PFSK-1 (cell line): ENCODE results near the gene ADAP1.

ENCODE experiments used
- POLR2AphosphoS5 ChIP-seq: IDR thresholded peaks from 2 replicates; pipeline ENCODE4 v1.6.1; 2012; ENCODE audit warnings: low read depth, mild to moderate bottlenecking, control low read depth, low read length, moderate library complexity
- SIN3A ChIP-seq: IDR thresholded peaks from 2 replicates; pipeline ENCODE4 v1.6.1; 2012; ENCODE audit warnings: mild to moderate bottlenecking, low read length, moderate library complexity, borderline replicate concordance; ENCODE audit not compliant: insufficient read depth
- TAF1 ChIP-seq: IDR thresholded peaks from 2 replicates; pipeline ENCODE4 v1.6.1; 2012; ENCODE audit warnings: low read length, control low read depth, borderline replicate concordance; ENCODE audit not compliant: insufficient read depth
- TF ChIP-seq, protein P1 (sequence below), 2 experiments: IDR thresholded peaks; 2 replicates each; pipeline versions ENCODE4 v1.6.1 to v1.8.0; 2011 to 2012; ENCODE audit warnings: low read depth in 2 of 2, low read length in 2 of 2, control low read depth in 1 of 2, inconsistent platforms in 1 of 2, mild to moderate bottlenecking in 1 of 2, moderate library complexity in 1 of 2; ENCODE audit not compliant: insufficient read depth in 1 of 2

DNA sequence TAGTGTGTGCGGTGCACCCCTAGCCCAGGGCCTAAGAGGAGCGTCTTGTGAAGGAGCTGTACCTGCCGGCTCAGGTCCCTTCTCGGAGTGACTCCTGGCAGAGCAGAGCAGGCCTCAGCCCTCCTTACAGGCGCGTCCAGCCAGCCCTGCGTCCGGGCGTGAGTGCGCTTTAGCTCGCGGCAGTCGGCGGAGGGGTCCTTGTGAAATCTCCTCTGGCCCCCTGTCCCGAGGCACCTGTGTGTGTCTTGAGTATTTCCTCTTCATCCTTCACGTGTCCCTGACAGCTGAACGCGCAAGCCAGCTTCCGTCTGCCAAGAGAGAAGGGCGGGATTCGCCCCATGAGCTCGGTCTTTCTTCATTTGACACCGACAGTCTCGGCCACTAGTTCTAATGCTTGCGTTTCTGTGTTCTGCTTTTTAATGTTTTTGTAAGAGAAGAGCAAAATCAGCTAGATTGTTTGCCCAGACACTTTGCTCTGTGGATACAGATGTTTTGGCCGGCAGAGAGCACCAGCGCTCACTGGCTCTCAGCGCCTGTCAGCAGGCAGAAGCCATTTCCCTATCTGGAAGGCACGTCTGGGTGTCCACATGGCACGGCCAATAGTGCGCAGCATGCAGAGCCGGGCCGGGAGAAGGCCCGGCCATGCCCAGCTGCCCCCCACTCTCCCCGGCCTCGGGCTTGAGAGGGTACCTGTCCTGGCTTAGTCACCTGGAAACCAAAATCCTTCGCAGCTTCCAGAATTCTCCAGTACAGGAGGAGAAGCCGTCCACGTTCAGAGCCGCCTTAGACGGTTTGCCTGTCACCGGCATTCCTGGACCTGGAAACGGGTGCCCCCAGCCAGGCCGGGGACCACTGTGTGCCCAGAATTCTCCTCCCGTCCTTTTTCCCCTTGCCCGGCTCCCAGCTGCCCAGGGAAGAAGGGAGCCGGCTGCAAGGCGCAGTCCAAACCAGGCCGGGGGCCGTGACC, 71.1 kb downstream of the ADAP1 start:
- TF ChIP-seq POLR2AphosphoS5 (no peak), TAF1 (no peak), SIN3A (no peak)
- TF ChIP-seq, protein P1, sequence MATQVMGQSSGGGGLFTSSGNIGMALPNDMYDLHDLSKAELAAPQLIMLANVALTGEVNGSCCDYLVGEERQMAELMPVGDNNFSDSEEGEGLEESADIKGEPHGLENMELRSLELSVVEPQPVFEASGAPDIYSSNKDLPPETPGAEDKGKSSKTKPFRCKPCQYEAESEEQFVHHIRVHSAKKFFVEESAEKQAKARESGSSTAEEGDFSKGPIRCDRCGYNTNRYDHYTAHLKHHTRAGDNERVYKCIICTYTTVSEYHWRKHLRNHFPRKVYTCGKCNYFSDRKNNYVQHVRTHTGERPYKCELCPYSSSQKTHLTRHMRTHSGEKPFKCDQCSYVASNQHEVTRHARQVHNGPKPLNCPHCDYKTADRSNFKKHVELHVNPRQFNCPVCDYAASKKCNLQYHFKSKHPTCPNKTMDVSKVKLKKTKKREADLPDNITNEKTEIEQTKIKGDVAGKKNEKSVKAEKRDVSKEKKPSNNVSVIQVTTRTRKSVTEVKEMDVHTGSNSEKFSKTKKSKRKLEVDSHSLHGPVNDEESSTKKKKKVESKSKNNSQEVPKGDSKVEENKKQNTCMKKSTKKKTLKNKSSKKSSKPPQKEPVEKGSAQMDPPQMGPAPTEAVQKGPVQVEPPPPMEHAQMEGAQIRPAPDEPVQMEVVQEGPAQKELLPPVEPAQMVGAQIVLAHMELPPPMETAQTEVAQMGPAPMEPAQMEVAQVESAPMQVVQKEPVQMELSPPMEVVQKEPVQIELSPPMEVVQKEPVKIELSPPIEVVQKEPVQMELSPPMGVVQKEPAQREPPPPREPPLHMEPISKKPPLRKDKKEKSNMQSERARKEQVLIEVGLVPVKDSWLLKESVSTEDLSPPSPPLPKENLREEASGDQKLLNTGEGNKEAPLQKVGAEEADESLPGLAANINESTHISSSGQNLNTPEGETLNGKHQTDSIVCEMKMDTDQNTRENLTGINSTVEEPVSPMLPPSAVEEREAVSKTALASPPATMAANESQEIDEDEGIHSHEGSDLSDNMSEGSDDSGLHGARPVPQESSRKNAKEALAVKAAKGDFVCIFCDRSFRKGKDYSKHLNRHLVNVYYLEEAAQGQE (IDR thresholded peaks at IDR 0.05; ENCODE audit: insufficient read depth in 1 of 2, low read depth in 2 of 2, low read length in 2 of 2), result no peak
